ENCODE measurements around the gene CEP112.

- TF ChIP-seq EZH2 (IDR thresholded peaks at IDR 0.05), result no peak
- no peak for TF ChIP-seq POLR2AphosphoS5 (IDR thresholded peaks at IDR 0.05; ENCODE audit: borderline replicate concordance, low read depth, low read length)
Measured at GRCh38 chr17:65678546-65678945, 513.4 kb downstream of the CEP112 start.

All from SK-N-MC (cell line).